H9 (cell line): ENCODE results near the gene REV1. TPM values are rescaled to one million over a fixed set of nuclear protein-coding genes. Genes with fewer than 3 reads are reported as not detected.

ENCODE experiments used
- DNase-seq: peaks from one replicate; pipeline ENCODE4 v3.0.0-alpha.2; 2017
- H2AFZ ChIP-seq: one replicate; pipeline ENCODE4 v1.6.1; 2013; ENCODE audit warnings: mild to moderate bottlenecking, low read length, control low read depth, moderate library complexity
- H2AK5ac ChIP-seq: 2 replicates; pipeline ENCODE4 v1.6.1; 2013; ENCODE audit warnings: low read length, control low read depth, mixed read lengths; ENCODE audit not compliant: insufficient read length
- H2BK120ac ChIP-seq: one replicate; pipeline ENCODE4 v1.6.1; 2013; ENCODE audit warnings: low read depth, mild to moderate bottlenecking, low read length, control low read depth, inconsistent platforms; ENCODE audit not compliant: poor library complexity, severe bottlenecking
- H2BK12ac ChIP-seq: 2 replicates; pipeline ENCODE4 v1.6.1; 2013; ENCODE audit warnings: low read length, control low read depth, mixed read lengths, low read depth; ENCODE audit not compliant: insufficient read length
- H2BK15ac ChIP-seq: 2 replicates; pipeline ENCODE4 v1.6.1; 2013; ENCODE audit warnings: low read depth, low read length, control low read depth
- H2BK20ac ChIP-seq: one replicate; pipeline ENCODE4 v1.6.1; 2013; ENCODE audit warnings: low read depth, mild to moderate bottlenecking, low read length, control low read depth, inconsistent platforms; ENCODE audit not compliant: poor library complexity, severe bottlenecking
- H2BK5ac ChIP-seq: 2 replicates; pipeline ENCODE4 v1.6.1; 2013; ENCODE audit warnings: low read length, control low read depth, mixed read lengths; ENCODE audit not compliant: insufficient read length
- H3K14ac ChIP-seq: 2 replicates; pipeline ENCODE4 v1.6.1; 2013; ENCODE audit warnings: low read length, control low read depth; ENCODE audit not compliant: insufficient read depth
- H3K18ac ChIP-seq: 2 replicates; pipeline ENCODE4 v1.6.1; 2013; ENCODE audit warnings: low read depth, mild to moderate bottlenecking, mixed read lengths, low read length, control low read depth; ENCODE audit not compliant: insufficient read length
- H3K23ac ChIP-seq: 2 replicates; pipeline ENCODE4 v1.6.1; 2013; ENCODE audit warnings: low read length, control low read depth, mixed read lengths, low read depth; ENCODE audit not compliant: insufficient read length
- H3K23me2 ChIP-seq: 2 replicates; pipeline ENCODE4 v1.6.1; 2013; ENCODE audit warnings: low read depth, mild to moderate bottlenecking, mixed read lengths, low read length, control low read depth; ENCODE audit not compliant: insufficient read length, poor library complexity, severe bottlenecking
- H3K27ac ChIP-seq: 2 replicates; pipeline ENCODE4 v1.5.1; 2013; ENCODE audit warnings: low read length, control low read depth, mixed read lengths, low read depth; ENCODE audit not compliant: insufficient read length
- H3K27me3 ChIP-seq: 2 replicates; pipeline ENCODE4 v1.6.1; 2013; ENCODE audit warnings: low read length, control low read depth, inconsistent platforms; ENCODE audit not compliant: insufficient read depth
- H3K4ac ChIP-seq: 2 replicates; pipeline ENCODE4 v1.6.1; 2013; ENCODE audit warnings: low read depth, mild to moderate bottlenecking, control low read depth, inconsistent platforms, low read length, moderate library complexity
- H3K4me1 ChIP-seq: 2 replicates; pipeline ENCODE4 v1.6.1; 2013; ENCODE audit warnings: low read length, control low read depth, inconsistent platforms; ENCODE audit not compliant: insufficient read depth
- H3K4me2 ChIP-seq: 2 replicates; pipeline ENCODE4 v1.6.1; 2013; ENCODE audit warnings: low read length, control low read depth, mixed read lengths; ENCODE audit not compliant: insufficient read length, insufficient read depth
- H3K56ac ChIP-seq: 2 replicates; pipeline ENCODE4 v1.6.1; 2013; ENCODE audit warnings: low read depth, mild to moderate bottlenecking, mixed read lengths, low read length, control low read depth; ENCODE audit not compliant: insufficient read length
- H3K79me1 ChIP-seq: 2 replicates; pipeline ENCODE4 v1.6.1; 2013; ENCODE audit warnings: low read depth, mild to moderate bottlenecking, moderate library complexity, low read length, control low read depth, inconsistent platforms; ENCODE audit not compliant: insufficient read depth, poor library complexity, severe bottlenecking
- H3K79me2 ChIP-seq: 2 replicates; pipeline ENCODE4 v1.6.1; 2013; ENCODE audit warnings: low read length, control low read depth, inconsistent platforms; ENCODE audit not compliant: insufficient read depth
- H3K9ac ChIP-seq: 2 replicates; pipeline ENCODE4 v1.6.1; 2013; ENCODE audit warnings: low read length, control low read depth, mixed read lengths; ENCODE audit not compliant: insufficient read length; ENCODE audit errors: extremely low read depth
- H3K9me3 ChIP-seq: one replicate; pipeline ENCODE4 v1.6.1; 2013; ENCODE audit warnings: low read depth, low read length, inconsistent platforms; ENCODE audit not compliant: control insufficient read depth
- H3T11ph ChIP-seq: one replicate; pipeline ENCODE4 v1.6.1; 2013; ENCODE audit warnings: mild to moderate bottlenecking, low read length, control low read depth, inconsistent platforms
- H4K20me1 ChIP-seq: one replicate; pipeline ENCODE4 v1.6.1; 2013; ENCODE audit not compliant: control insufficient read depth, insufficient read length, insufficient read depth
- H4K5ac ChIP-seq: 2 replicates; pipeline ENCODE4 v1.6.1; 2013; ENCODE audit warnings: low read depth, mild to moderate bottlenecking, mixed read lengths, low read length, control low read depth; ENCODE audit not compliant: insufficient read length
- H4K8ac ChIP-seq: replicated peaks from 2 replicates; pipeline ENCODE4 v1.6.1; 2013; ENCODE audit warnings: low read length, control low read depth, mixed read lengths, low read depth; ENCODE audit not compliant: insufficient read length
- H4K91ac ChIP-seq: 2 replicates; pipeline ENCODE4 v1.6.1; 2013; ENCODE audit warnings: low read depth, mild to moderate bottlenecking, moderate library complexity, mixed read lengths, low read length, control low read depth; ENCODE audit not compliant: insufficient read length
- H3K27ac Mint-ChIP-seq, 3 experiments: 2 replicates in 2 of 3; 3 replicates in 1 of 3; pipeline ENCODE4 v1.8.0; 2020 to 2021; ENCODE audit warnings: mixed read lengths in 3 of 3, mild to moderate bottlenecking in 1 of 3, moderate library complexity in 1 of 3
- H3K27me3 Mint-ChIP-seq: 2 replicates; pipeline ENCODE4 v1.8.0; 2021; ENCODE audit warnings: low read depth, mild to moderate bottlenecking, moderate library complexity, mixed read lengths
- H3K36me3 Mint-ChIP-seq, 3 experiments: 2 replicates in 2 of 3; 3 replicates in 1 of 3; pipeline ENCODE4 v1.8.0; 2020 to 2021; ENCODE audit warnings: low read depth in 3 of 3, mixed read lengths in 3 of 3; ENCODE audit not compliant: insufficient read depth in 1 of 3
- H3K4me1 Mint-ChIP-seq, 2 experiments: 2 replicates each; pipeline ENCODE4 v1.8.0; 2020; ENCODE audit warnings: mixed read lengths in 2 of 2
- H3K4me3 Mint-ChIP-seq, 2 experiments: 2 replicates in 1 of 2; 3 replicates in 1 of 2; pipeline ENCODE4 v1.8.0; 2020 to 2021; ENCODE audit warnings: mild to moderate bottlenecking in 2 of 2, mixed read lengths in 2 of 2, moderate library complexity in 1 of 2
- H3K9me3 Mint-ChIP-seq, 2 experiments: 2 replicates in 1 of 2; 3 replicates in 1 of 2; pipeline ENCODE4 v1.8.0; 2020; ENCODE audit warnings: mild to moderate bottlenecking in 2 of 2, mixed read lengths in 2 of 2, moderate library complexity in 1 of 2
- WGBS: extraction: QIAGEN DNeasy Blood & Tissue Kit; methylation state at CpG from one replicate; pipeline ENCODE4 v1.1.7; 2013; ENCODE audit warnings: missing lambda C conversion rate, low lambda C conversion rate, mixed read lengths; ENCODE audit not compliant: insufficient read length; ENCODE audit errors: extremely low coverage; 5-methylcytosine and 5-hydroxymethylcytosine counted together
- total RNA-seq: library from RNA; stranded (reverse); gene quantifications from 2 replicates; pipeline ENCODE4 v1.2.1, GENCODE V29; 2021
- TF ChIP-seq, protein P1 (sequence below): fragments of 200-600 bp; sonication (generic); conservative IDR thresholded peaks from 3 replicates; pipeline ENCODE4 v1.8.0; 2021; ENCODE audit warnings: antibody characterized with exemption, mild to moderate bottlenecking

REV1 gene
- total RNA-seq, 1 experiment from 2014 or later, result 41.6 TPM

DNA sequence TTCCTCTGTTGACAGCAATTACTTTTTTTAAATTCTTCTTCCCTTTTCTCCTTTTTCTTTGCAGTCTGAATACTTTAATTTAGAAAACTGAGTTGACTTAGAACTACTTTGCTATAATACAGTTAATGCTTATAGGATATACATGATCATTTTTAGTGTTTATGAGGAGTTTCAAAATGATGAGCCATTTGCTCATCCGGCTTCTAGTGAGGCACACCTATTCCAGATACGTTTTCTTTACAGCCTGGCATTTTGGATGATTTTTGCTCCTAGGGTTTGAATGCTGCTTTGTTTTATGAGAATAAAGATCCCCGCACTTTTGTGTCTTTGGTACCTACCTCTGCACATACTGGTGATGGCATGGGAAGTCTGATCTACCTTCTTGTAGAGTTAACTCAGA, 99.9 kb downstream of the REV1 start:
- H4K91ac ChIP-seq, result no peak overlapping the region
- no peak overlapping the region for H3K9ac ChIP-seq
- no peak overlapping the region for H2BK15ac ChIP-seq
- H3K14ac ChIP-seq, result no peak overlapping the region
- TF ChIP-seq, protein P1, sequence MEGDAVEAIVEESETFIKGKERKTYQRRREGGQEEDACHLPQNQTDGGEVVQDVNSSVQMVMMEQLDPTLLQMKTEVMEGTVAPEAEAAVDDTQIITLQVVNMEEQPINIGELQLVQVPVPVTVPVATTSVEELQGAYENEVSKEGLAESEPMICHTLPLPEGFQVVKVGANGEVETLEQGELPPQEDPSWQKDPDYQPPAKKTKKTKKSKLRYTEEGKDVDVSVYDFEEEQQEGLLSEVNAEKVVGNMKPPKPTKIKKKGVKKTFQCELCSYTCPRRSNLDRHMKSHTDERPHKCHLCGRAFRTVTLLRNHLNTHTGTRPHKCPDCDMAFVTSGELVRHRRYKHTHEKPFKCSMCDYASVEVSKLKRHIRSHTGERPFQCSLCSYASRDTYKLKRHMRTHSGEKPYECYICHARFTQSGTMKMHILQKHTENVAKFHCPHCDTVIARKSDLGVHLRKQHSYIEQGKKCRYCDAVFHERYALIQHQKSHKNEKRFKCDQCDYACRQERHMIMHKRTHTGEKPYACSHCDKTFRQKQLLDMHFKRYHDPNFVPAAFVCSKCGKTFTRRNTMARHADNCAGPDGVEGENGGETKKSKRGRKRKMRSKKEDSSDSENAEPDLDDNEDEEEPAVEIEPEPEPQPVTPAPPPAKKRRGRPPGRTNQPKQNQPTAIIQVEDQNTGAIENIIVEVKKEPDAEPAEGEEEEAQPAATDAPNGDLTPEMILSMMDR, result no peak
- no peak overlapping the region for H3K4ac ChIP-seq
- no peak overlapping the region for H3K4me2 ChIP-seq
- no peak overlapping the region for H2BK20ac ChIP-seq
- no peaks in the 10 kb centered on the region for H3K4me1 ChIP-seq
- no peak overlapping the region for H3K27ac ChIP-seq
- no CpG with 5 or more reads among the region's 3 CpGs for WGBS
- no peak overlapping the region for H2BK120ac ChIP-seq
- H3K23ac ChIP-seq, result no peak overlapping the region
- H3K79me1 ChIP-seq, result no peaks in the 10 kb centered on the region
- H3K56ac ChIP-seq, result no peak overlapping the region
- H3K18ac ChIP-seq, result no peak overlapping the region
- H3K9me3 ChIP-seq, result no peaks in the 10 kb centered on the region
- Mint-ChIP-seq H3K36me3 (peaks cover 12 to 54% (median 40%) of the 10 kb centered on the region in 3 experiments), H3K27ac (no peak overlapping the region), H3K9me3 (no peaks in the 10 kb centered on the region), H3K4me1 (no peaks in the 10 kb centered on the region), H3K27me3 (no peaks in the 10 kb centered on the region), H3K4me3 (no peak overlapping the region)
- no peaks in the 10 kb centered on the region for H4K20me1 ChIP-seq
- H4K5ac ChIP-seq, result no peak overlapping the region
- no peak for DNase-seq
- H2AK5ac ChIP-seq, result no peak overlapping the region
- no peak overlapping the region for H4K8ac ChIP-seq
- no peaks in the 10 kb centered on the region for H3K79me2 ChIP-seq
- H2BK12ac ChIP-seq, result no peak overlapping the region
- no peaks in the 10 kb centered on the region for H3K27me3 ChIP-seq
- H3T11ph ChIP-seq, result no peak overlapping the region
- no peak overlapping the region for H2AFZ ChIP-seq
- H3K23me2 ChIP-seq, result no peaks in the 10 kb centered on the region
- no peak overlapping the region for H2BK5ac ChIP-seq
